Right lobe of liver (tissue), 6 donors: ENCODE data around the gene VPS26B. TPM values are rescaled to one million over a fixed set of nuclear protein-coding genes. Genes with fewer than 3 reads are reported as not detected.
"Not testable (repeated sequence)": the region's sequence is repeated elsewhere in the genome, so short reads cannot be mapped to it uniquely, and the experiment has no call there.

Source experiments
- ATAC-seq, 4 donors: fragments of 200-7000 bp; cut with Tn5 transposase; one replicate each; pipeline ENCODE4 v1.9.1; 2020; ENCODE audit warnings: mild to moderate bottlenecking in 4 of 4, moderate library complexity in 4 of 4
- DNase-seq, 3 donors: peaks; one replicate each; pipeline ENCODE4 v3.0.0-alpha.2; 2020
- H3K27ac ChIP-seq, 3 donors: fragments of 200-600 bp; one replicate each; pipeline ENCODE4 v1.8.0; 2022
- H3K27me3 ChIP-seq, 2 donors: fragments of 200-600 bp; one replicate each; pipeline ENCODE4 v1.8.0; 2022
- H3K36me3 ChIP-seq, 4 donors: fragments of 200-600 bp; sonication (generic) in 1 of 4; one replicate each; pipeline versions ENCODE4 v1.5.1 to v1.8.0; 2017 to 2022; ENCODE audit warnings: control low read depth in 1 of 4
- H3K4me1 ChIP-seq, 4 donors: fragments of 200-600 bp; sonication (generic) in 1 of 4; one replicate each; pipeline versions ENCODE4 v1.5.1 to v1.8.0; 2017 to 2022; ENCODE audit warnings: control low read depth in 1 of 4
- H3K4me3 ChIP-seq, 3 donors: fragments of 200-600 bp; one replicate each; pipeline ENCODE4 v1.8.0; 2022
- H3K9me3 ChIP-seq, 4 donors: fragments of 200-600 bp; sonication (generic) in 1 of 4; one replicate each; pipeline versions ENCODE4 v1.5.1 to v1.8.0; 2017 to 2022; ENCODE audit warnings: control low read depth in 1 of 4
- CTCF ChIP-seq, 4 donors: fragments of 200-600 bp in 3 of 4; fragments of 450-650 bp in 1 of 4; IDR thresholded peaks; one replicate each; pipeline versions ENCODE4 v1.5.1 to v1.8.0; 2016 to 2022; ENCODE audit warnings: antibody characterized with exemption in 4 of 4, mild to moderate bottlenecking in 2 of 4
- POLR2A ChIP-seq: fragments of 450-650 bp; IDR thresholded peaks from one replicate; pipeline ENCODE4 v1.6.1; 2017; ENCODE audit warnings: antibody characterized with exemption, mild to moderate bottlenecking
- WGBS: methylation state at CpG from one replicate; pipeline ENCODE4 v1.1.6; 2018; ENCODE audit warnings: low coverage, low lambda C conversion rate; ENCODE audit not compliant: insufficient coverage; ENCODE audit errors: missing lambda C conversion rate; 5-methylcytosine and 5-hydroxymethylcytosine counted together
- intact Hi-C, 2 donors: fragments of 100-400 bp; cut with DNase I; formaldehyde crosslinking; loops; one replicate each; pipeline versions ENCODE4 v1.11.2 to v1.14.1; 2022
- total RNA-seq, 6 experiments: library from RNA; depleted of rRNA in 2 of 6; stranded (reverse); fragments of >200 nt in 2 of 6; fragmentation: NEBNext Ultra II Directional in 3 of 6; extraction: Animal tissue kit (Norgen Biotek cat#: 25700) in 3 of 6; gene quantifications; one replicate each; pipeline versions ENCODE4 v1.1.0 to v1.2.4, GENCODE V29; 2016 to 2023
- donor health status: DM: no; HTN: yes; CAD: no.
- donor health status: DM: no; HTN: no; CAD: no.
- donor health status: DM: no; HTN: no; CAD: no.
- donor health status: DM: no; HTN: yes; CAD: no.
- donor health status: DM: no; HTN: yes; CAD: no.

Gene VPS26B
- total RNA-seq, 6 experiments from 2014 or later = 22.6 to 33.7 (median 30.0) TPM

GRCh38 chr11:134277183-134278001 is 52.9 kb downstream of the VPS26B start:
- intact Hi-C loops = no loop called here

GRCh38 chr11:134278356-134278755 is 53.9 kb downstream of the VPS26B start:
- intact Hi-C loops = no loop called here
- Histone ChIP-seq H3K36me3 (no peaks in the 10 kb centered on the region), H3K4me3 (no peak overlapping the region), H3K9me3 (no peaks in the 10 kb centered on the region), H3K27ac (no peak overlapping the region), H3K27me3 (peaks cover 5 to 24% of the 10 kb centered on the region in 2 donors), H3K4me1 (peaks cover 0 to 20% (median 0%) of the 10 kb centered on the region in 4 donors)
- DNase-seq (no peak), ATAC-seq (no peak)
- WGBS = 85% methylated on average over 4 of the region's 4 CpGs
- TF ChIP-seq POLR2A = no peak
- no peak for TF ChIP-seq CTCF (IDR thresholded peaks at IDR 0.05)

More at GRCh38 chr11:134277183-134278001, 52.9 kb downstream of the VPS26B start:
- no peaks in the 10 kb centered on the region for H3K36me3 ChIP-seq
- H3K4me3 ChIP-seq = no peak overlapping the region
- no peak for TF ChIP-seq POLR2A
- TF ChIP-seq CTCF (IDR thresholded peaks at IDR 0.05) = no peak
- DNase-seq = no peak
- peaks cover 5 to 24% of the 10 kb centered on the region in 2 donors for H3K27me3 ChIP-seq
- no peak for ATAC-seq
- H3K4me1 ChIP-seq = peaks cover 0 to 14% (median 0%) of the 10 kb centered on the region in 4 donors
- no peak overlapping the region for H3K27ac ChIP-seq
- no peaks in the 10 kb centered on the region for H3K9me3 ChIP-seq
- WGBS = 19% methylated on average over 30 of the region's 36 CpGs

GRCh38 chr11:134281635-134282034 is 57.2 kb downstream of the VPS26B start:
- ATAC-seq, H3K4me3 ChIP-seq, intact Hi-C loops, H3K9me3 ChIP-seq, DNase-seq, H3K36me3 ChIP-seq, H3K27ac ChIP-seq: not testable (repeated sequence)
- H3K4me1 ChIP-seq = peaks cover 0 to 10% (median 0%) of the 10 kb centered on the region in 4 donors
- peaks cover 5 to 13% of the 10 kb centered on the region in 2 donors for H3K27me3 ChIP-seq
- no CpG with 5 or more reads among the region's 17 CpGs for WGBS

- Histone ChIP-seq H3K36me3 (no peaks in the 10 kb centered on the region), H3K4me3 (no peak overlapping the region), H3K9me3 (no peaks in the 10 kb centered on the region), H3K27me3 (peaks cover 5 to 6% of the 10 kb centered on the region in 2 donors), H3K27ac (no peak overlapping the region), H3K4me1 (peaks cover 0 to 6% (median 0%) of the 10 kb centered on the region in 4 donors)
- 68% methylated on average over 4 of the region's 22 CpGs for WGBS
- intact Hi-C loops = no loop called here
- DNase-seq (peak; percentile 74 to 80 (median 76)), ATAC-seq (peak; percentile 90 to 100 (median 92))
- TF ChIP-seq CTCF (IDR thresholded peaks at IDR 0.05) (no peak), POLR2A (no peak)
Observed at GRCh38 chr11:134282121-134283045, 57.9 kb downstream of the VPS26B start.
